HFFc6 (cell line): Measurements from ENCODE around the gene SLC4A3. TPM values are rescaled to one million over a fixed set of nuclear protein-coding genes. Genes with fewer than 3 reads are reported as not detected.

ENCODE experiments used
- DNase-seq: peaks from one replicate; pipeline ENCODE4 v3.0.0-alpha.2; 2018
- H3K27ac Mint-ChIP-seq: 2 replicates; pipeline ENCODE4 v1.8.0; 2020; ENCODE audit warnings: mild to moderate bottlenecking, mixed read lengths
- H3K27me3 Mint-ChIP-seq: 2 replicates; pipeline ENCODE4 v1.8.0; 2021; ENCODE audit warnings: mild to moderate bottlenecking, moderate library complexity, mixed read lengths; ENCODE audit not compliant: insufficient read depth
- H3K36me3 Mint-ChIP-seq: 2 replicates; pipeline ENCODE4 v1.8.0; 2021; ENCODE audit warnings: low read depth, mixed read lengths
- H3K4me1 Mint-ChIP-seq: 2 replicates; pipeline ENCODE4 v1.8.0; 2020; ENCODE audit warnings: low read depth, mixed read lengths
- H3K4me3 Mint-ChIP-seq: 2 replicates; pipeline ENCODE4 v1.8.0; 2020; ENCODE audit warnings: mild to moderate bottlenecking, moderate library complexity, mixed read lengths
- H3K9me3 Mint-ChIP-seq: 2 replicates; pipeline ENCODE4 v1.8.0; 2020; ENCODE audit warnings: mild to moderate bottlenecking, mixed read lengths
- total RNA-seq, 6 experiments: library from RNA; stranded (reverse); fragmentation: NEBNext Ultra II Directional; extraction: Animal tissue kit (Norgen Biotek cat#: 25700); gene quantifications; 2 replicates in 1 of 6; 3 replicates in 5 of 6; pipeline ENCODE4 v1.2.3, GENCODE V29; 2021
- TF ChIP-seq, protein P1 (sequence below): fragments of 200-600 bp; sonication (generic); IDR thresholded peaks from 2 replicates; pipeline ENCODE4 v1.5.0; 2021; ENCODE audit warnings: antibody characterized with exemption, mild to moderate bottlenecking

Gene SLC4A3
- total RNA-seq, 6 experiments from 2014 or later: 3.7 to 13.5 (median 4.3) TPM

DNA sequence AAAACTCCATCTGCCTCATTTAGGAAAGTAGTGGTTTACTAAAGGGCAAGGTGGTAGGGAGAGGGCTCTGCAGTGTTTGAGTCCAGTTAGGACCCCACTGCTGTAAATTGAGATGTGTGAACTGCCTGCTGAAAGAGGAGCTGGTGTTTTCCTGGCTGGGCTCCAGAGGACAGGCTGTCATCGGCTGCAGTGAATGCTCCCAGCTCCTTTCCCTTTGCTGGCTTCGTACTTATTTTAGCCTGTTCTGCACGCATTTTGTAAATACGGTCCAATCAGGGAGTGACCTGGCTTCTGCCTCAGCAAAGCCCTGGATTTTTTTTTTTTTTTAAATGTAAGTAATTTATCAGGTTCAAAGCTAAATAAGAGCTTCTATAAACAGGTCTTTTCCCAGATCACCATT lies 37.5 kb downstream of the SLC4A3 start:
- TF ChIP-seq, protein P1, sequence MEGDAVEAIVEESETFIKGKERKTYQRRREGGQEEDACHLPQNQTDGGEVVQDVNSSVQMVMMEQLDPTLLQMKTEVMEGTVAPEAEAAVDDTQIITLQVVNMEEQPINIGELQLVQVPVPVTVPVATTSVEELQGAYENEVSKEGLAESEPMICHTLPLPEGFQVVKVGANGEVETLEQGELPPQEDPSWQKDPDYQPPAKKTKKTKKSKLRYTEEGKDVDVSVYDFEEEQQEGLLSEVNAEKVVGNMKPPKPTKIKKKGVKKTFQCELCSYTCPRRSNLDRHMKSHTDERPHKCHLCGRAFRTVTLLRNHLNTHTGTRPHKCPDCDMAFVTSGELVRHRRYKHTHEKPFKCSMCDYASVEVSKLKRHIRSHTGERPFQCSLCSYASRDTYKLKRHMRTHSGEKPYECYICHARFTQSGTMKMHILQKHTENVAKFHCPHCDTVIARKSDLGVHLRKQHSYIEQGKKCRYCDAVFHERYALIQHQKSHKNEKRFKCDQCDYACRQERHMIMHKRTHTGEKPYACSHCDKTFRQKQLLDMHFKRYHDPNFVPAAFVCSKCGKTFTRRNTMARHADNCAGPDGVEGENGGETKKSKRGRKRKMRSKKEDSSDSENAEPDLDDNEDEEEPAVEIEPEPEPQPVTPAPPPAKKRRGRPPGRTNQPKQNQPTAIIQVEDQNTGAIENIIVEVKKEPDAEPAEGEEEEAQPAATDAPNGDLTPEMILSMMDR: no peak
- peaks cover 2% of the 10 kb centered on the region; the same call in 1 of the 2 replicates for H3K27me3 Mint-ChIP-seq
- H3K4me3 Mint-ChIP-seq: no peak overlapping the region
- no peak overlapping the region; the same call in 1 of the 2 replicates for H3K27ac Mint-ChIP-seq
- H3K9me3 Mint-ChIP-seq: peaks cover 12% of the 10 kb centered on the region
- no peak for DNase-seq
- H3K36me3 Mint-ChIP-seq: peaks cover 17% of the 10 kb centered on the region
- peaks cover 37% of the 10 kb centered on the region for H3K4me1 Mint-ChIP-seq

DNA sequence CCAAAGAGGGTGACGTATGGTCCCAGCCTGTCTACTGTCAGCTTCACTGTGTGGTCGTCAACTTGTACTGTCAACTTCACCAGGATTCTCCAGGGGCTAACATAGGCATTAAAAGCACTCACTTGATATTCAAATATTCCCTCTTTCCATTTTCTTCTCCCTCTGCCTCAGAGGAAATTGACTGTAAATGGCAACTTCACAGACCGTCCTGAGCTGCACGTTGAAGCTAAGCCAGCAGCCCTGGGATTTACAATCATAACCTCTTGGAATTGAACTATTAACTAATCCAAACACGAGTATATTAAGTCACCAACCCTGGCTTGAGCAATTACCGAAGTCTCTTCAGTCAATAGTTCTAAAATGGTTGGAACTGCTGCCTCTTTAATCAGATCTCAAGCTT lies 38.5 kb downstream of the SLC4A3 start:
- H3K27ac Mint-ChIP-seq: no peak overlapping the region
- H3K9me3 Mint-ChIP-seq: peaks cover 4% of the 10 kb centered on the region
- H3K36me3 Mint-ChIP-seq: peaks cover 8% of the 10 kb centered on the region
- DNase-seq: no peak
- H3K4me1 Mint-ChIP-seq: peaks cover 28% of the 10 kb centered on the region
- H3K4me3 Mint-ChIP-seq: no peak overlapping the region
- peaks cover 2% of the 10 kb centered on the region; the same call in 1 of the 2 replicates for H3K27me3 Mint-ChIP-seq
- TF ChIP-seq, protein P1: no peak

DNA sequence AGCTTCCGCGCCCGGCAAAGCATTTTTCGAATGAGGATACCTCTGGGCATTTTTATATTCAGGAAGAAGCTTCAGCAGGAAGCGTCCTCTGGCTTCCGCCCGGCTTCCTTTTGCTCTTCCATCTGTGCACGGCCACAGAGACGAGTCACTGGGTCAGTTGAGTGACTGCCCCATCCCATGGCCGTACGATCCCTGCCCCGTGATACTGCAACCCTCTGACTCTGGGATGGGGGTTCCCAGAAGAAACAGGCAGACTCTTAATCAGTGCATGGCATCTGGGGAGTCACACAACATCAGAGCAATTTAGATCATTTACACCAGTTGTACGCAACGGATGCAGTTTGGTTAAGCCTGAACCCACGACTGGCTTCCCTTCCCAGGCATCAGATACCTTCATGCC lies 40.9 kb downstream of the SLC4A3 start:
- Mint-ChIP-seq H3K4me3 (no peak overlapping the region), H3K27me3 (peaks cover 10% of the 10 kb centered on the region), H3K9me3 (no peaks in the 10 kb centered on the region), H3K36me3 (no peaks in the 10 kb centered on the region), H3K27ac (no peak overlapping the region), H3K4me1 (peaks cover 7% of the 10 kb centered on the region; the same call in 1 of the 2 replicates)
- TF ChIP-seq, protein P1: no peak
- DNase-seq: no peak

DNA sequence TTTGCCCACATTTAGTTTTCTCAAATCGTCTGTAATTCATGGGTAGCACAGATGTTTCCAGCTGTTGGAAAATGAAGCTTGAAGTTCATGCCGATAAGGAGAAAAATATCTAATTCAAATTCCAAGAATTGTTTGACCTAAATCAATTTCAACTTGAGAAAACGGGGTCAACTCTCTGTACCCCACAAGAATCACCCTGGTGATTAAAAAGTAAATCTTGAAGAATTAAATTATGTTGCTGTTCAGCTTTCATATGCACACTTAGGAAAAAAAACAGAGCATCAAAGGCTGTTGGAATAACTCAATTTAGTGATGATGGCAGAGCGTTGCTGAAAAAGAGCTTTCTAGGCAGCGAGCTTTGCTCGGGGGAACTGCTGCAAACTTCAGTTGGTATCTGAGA lies 43.0 kb downstream of the SLC4A3 start:
- Mint-ChIP-seq H3K27me3 (peaks cover 11% of the 10 kb centered on the region), H3K9me3 (no peaks in the 10 kb centered on the region), H3K36me3 (no peaks in the 10 kb centered on the region), H3K4me1 (peaks cover 4% of the 10 kb centered on the region; the same call in 1 of the 2 replicates), H3K27ac (no peak overlapping the region), H3K4me3 (no peak overlapping the region)
- no peak for DNase-seq
- TF ChIP-seq, protein P1: no peak

DNA sequence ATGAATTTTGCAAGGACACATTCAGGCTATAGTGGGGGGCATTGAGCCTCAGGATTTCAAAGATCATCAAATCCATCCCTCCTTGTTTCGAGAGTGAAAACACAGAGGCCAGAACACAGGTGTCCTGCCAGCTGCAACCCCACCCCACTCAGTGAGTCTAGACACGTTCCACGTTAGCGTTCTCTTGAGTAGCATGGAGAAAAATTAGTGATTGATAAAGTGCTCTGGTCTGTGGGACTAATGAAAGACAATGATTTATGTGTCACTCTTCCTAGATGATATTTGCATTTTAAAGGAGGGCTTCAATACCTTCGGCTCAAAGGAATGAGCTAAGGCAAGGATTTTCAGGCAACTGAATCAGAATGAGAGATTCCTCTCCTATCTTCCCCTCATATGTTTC lies 43.8 kb downstream of the SLC4A3 start:
- TF ChIP-seq, protein P1: no peak
- Mint-ChIP-seq H3K9me3 (no peaks in the 10 kb centered on the region), H3K4me3 (no peak overlapping the region), H3K4me1 (peaks cover 5% of the 10 kb centered on the region; the same call in 1 of the 2 replicates), H3K36me3 (no peaks in the 10 kb centered on the region), H3K27me3 (peaks cover 11% of the 10 kb centered on the region), H3K27ac (no peak overlapping the region)
- DNase-seq: no peak

DNA sequence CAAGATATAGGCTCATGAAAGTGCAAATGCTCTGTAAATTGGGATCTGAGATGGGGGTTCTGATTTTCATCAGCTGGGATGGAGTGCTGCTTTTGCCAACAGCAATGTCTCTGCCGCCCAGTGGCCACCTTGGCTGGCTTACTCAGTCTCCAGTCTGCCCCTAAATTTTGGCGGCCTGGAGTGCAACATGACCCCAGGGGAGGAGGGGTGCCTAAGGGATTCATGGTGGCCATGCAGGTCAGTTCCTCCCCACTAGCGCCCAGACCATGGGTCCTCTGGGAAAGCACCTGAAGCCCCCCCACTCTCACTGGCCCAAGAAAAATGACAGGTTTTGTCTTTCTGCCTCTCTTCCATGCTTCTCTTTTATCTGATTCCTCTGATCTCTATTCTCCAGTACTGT lies 45.0 kb downstream of the SLC4A3 start:
- H3K27ac Mint-ChIP-seq: no peak overlapping the region

More for the DNA sequence above, 45.0 kb downstream of the SLC4A3 start:
- Mint-ChIP-seq H3K27me3 (peaks cover 11% of the 10 kb centered on the region), H3K9me3 (no peaks in the 10 kb centered on the region), H3K4me3 (no peak overlapping the region), H3K36me3 (no peaks in the 10 kb centered on the region), H3K4me1 (peaks cover 10% of the 10 kb centered on the region; the same call in 1 of the 2 replicates)
- no peak for DNase-seq
- TF ChIP-seq, protein P1: no peak
